ENCODE measurements around the gene TMC6.

DNA sequence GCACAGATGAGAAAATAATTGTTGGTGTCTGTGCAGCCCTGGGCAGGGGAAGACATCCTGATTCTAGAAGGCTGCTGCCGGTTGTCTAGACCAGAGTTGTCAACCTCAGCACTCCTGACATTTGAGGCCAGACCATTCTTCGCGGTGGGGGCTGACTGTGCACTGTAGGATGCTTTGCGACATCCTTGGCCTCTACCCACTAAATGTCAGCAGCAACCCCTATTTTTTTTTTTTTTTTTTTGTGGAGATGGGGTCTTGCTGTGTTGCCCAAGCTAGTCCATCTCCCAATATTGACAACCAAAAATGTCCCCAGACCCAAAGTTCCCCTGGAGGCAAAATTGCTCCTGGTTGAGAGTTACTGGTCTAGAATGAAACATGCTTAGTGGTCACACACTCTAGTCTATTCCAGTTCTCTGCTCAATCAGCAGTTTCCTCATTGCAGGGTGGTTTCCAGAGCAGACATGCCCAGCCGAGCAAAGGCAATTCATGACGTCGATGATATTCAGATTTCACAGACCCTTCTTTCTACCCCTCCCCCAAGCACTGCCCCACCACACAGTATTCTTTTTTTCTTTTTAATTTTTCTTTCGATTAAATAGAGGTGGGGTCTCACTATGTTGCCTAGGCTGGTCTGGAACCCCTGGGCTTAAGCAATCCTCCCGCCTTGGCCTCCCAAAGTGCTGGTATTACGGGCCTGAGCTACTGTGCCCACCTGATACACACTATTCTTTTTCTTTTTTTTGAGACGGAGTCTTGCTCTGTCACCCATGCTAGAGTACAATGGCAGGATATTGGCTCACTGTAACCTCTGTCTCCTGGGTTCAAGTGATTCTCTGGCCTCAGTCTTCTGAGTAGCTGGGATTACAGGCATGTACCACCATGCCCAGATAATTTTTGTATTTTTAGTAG lies 26.6 kb upstream of the TMC6 start:
- TF ChIP-seq CTCF (IDR thresholded peaks at IDR 0.05) = no peak
- no peak for TF ChIP-seq TAF1 (IDR thresholded peaks at IDR 0.05; ENCODE audit: borderline replicate concordance, low read depth, low read length)
- TF ChIP-seq MAX (IDR thresholded peaks at IDR 0.05; ENCODE audit: low read depth) = no peak
- TF ChIP-seq FOXJ3 (CRISPR knock-in tag; IDR thresholded peaks at IDR 0.05) = no peak
- TF ChIP-seq MXI1 (IDR thresholded peaks at IDR 0.05; ENCODE audit: low read depth, low read length) = no peak
- no peak for TF ChIP-seq RAD21 (IDR thresholded peaks at IDR 0.05; ENCODE audit: low read length)
- no peak for TF ChIP-seq POLR2AphosphoS5 (IDR thresholded peaks at IDR 0.05; ENCODE audit: low read depth, low read length)

Measured in SK-N-SH (cell line).